ENCODE data around the gene ANKRD66. TPM values are rescaled to one million over a fixed set of nuclear protein-coding genes. Genes with fewer than 3 reads are reported as not detected.

The ANKRD66 gene
- total RNA-seq: not detected

DNA sequence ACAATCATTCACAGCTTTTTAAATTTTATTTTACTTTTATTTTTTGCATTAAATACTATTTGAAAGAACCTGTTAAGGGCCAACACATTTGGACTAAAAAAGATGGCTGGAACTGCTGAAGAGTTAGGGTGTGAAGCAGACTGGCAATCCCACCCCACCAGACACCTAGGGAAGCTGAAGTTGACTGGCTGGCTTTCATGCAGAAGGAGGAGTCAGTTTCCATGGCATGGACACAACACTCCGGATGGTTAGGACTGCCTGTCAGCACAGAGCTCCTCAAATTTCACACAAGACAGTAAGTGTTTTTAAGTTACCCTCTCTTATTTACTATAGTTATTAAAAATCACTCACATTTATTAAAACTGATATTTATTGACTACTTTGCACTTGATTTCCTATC is at the start of gene ANKRD66:
TSS of gene ANKRD66 (plus strand) at position 238 of the 400 bp plus-strand sequence. CDS start 5,016 bp downstream, outside the sequence.
- intact Hi-C loops (cut with DNase I; ENCODE audit: low total_unique reads) (no loop called here), in situ Hi-C loops (cut with MboI; ENCODE audit: low sequenced_read_pairs in 4 of 4) (no loop called here)
- Histone ChIP-seq H3K9me3 (no peaks in the 10 kb centered on the region), H3K4me1 (no peaks in the 10 kb centered on the region), H3K27ac (no peak within 1 kb of the TSS), H3K4me3 (no peak within 1 kb of the TSS), H3K27me3 (no peaks in the 10 kb centered on the region), H3K36me3 (no peaks in the 10 kb centered on the region)
- no peak for TF ChIP-seq CTCF (IDR thresholded peaks at IDR 0.05 in 4 of 5, conservative IDR thresholded peaks at IDR 0.05 in 1 of 5)
- TF ChIP-seq POLR2A (IDR thresholded peaks at IDR 0.05): no peak
- ATAC-seq: no peak
- no peak for DNase-seq

- in situ Hi-C loops (cut with MboI; ENCODE audit: low sequenced_read_pairs in 4 of 4): no loop called here
- no peak overlapping the region for H3K27ac ChIP-seq
- DNase-seq (no peak), ATAC-seq (no peak)
- H3K4me1 ChIP-seq: no peaks in the 10 kb centered on the region
- H3K9me3 ChIP-seq: no peaks in the 10 kb centered on the region
- no peaks in the 10 kb centered on the region for H3K27me3 ChIP-seq
- no peaks in the 10 kb centered on the region for H3K36me3 ChIP-seq
- TF ChIP-seq CTCF (IDR thresholded peaks at IDR 0.05 in 4 of 5, conservative IDR thresholded peaks at IDR 0.05 in 1 of 5) (no peak), POLR2A (IDR thresholded peaks at IDR 0.05) (no peak)
- H3K4me3 ChIP-seq: no peak overlapping the region
- intact Hi-C loops (cut with DNase I; ENCODE audit: low total_unique reads): no loop called here
Measured at GRCh38 chr6:46699970-46700369, 46.8 kb upstream of the ANKRD66 start.

GRCh38 chr6:46704562-46704961 is 42.2 kb upstream of the ANKRD66 start:
- Histone ChIP-seq H3K36me3 (no peaks in the 10 kb centered on the region), H3K4me1 (no peaks in the 10 kb centered on the region), H3K9me3 (no peaks in the 10 kb centered on the region), H3K4me3 (no peak overlapping the region), H3K27me3 (no peaks in the 10 kb centered on the region), H3K27ac (no peak overlapping the region)
- no peak for ATAC-seq
- no peak for DNase-seq
- in situ Hi-C loops (cut with MboI; ENCODE audit: low sequenced_read_pairs in 4 of 4): no loop called here
- intact Hi-C loops (cut with DNase I; ENCODE audit: low total_unique reads): no loop called here
- TF ChIP-seq CTCF (IDR thresholded peaks at IDR 0.05 in 4 of 5, conservative IDR thresholded peaks at IDR 0.05 in 1 of 5): no peak

DNA sequence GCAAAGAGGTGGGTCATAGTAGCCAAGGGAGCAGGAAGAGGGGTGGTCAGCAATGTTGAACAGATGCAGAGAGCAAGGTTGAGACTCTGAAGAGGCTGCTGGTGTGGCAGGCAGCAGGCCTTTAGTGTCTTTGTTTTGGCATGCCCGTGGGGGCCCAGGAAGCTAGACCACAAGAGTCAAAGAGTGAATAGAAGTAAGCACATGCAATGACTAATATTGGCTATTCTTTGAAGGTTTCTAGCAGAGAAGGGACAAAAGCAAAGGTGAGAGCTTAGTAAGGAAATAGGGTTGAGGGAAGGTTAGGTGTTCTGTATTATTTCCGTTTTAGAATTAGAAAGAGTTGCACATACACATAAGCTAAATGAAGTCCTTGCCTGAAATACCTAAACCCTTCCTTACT is 40.3 kb upstream of the ANKRD66 start:
- intact Hi-C loops (cut with DNase I; ENCODE audit: low total_unique reads) (no loop called here), in situ Hi-C loops (cut with MboI; ENCODE audit: low sequenced_read_pairs in 4 of 4) (no loop called here)

More for the DNA sequence above, 40.3 kb upstream of the ANKRD66 start:
- H3K27me3 ChIP-seq: no peaks in the 10 kb centered on the region
- no peak for TF ChIP-seq CTCF (IDR thresholded peaks at IDR 0.05 in 4 of 5, conservative IDR thresholded peaks at IDR 0.05 in 1 of 5)
- TF ChIP-seq POLR2A (IDR thresholded peaks at IDR 0.05): no peak
- H3K4me1 ChIP-seq: no peaks in the 10 kb centered on the region
- H3K4me3 ChIP-seq: no peak overlapping the region
- no peak for DNase-seq
- no peak overlapping the region for H3K27ac ChIP-seq
- ATAC-seq: no peak
- H3K36me3 ChIP-seq: no peaks in the 10 kb centered on the region
- H3K9me3 ChIP-seq: no peaks in the 10 kb centered on the region
